ENCODE results near the gene ANKRD13B. TPM values are rescaled to one million over a fixed set of nuclear protein-coding genes. Genes with fewer than 3 reads are reported as not detected.

Gene ANKRD13B
- total and polyA plus RNA-seq, 9 donors = 8.1 to 17.6 (median 13.8) TPM

GRCh38 chr17:29595107-29595942, 2.4 kb downstream of the ANKRD13B start:
- 77% methylated on average over 3 of the region's 7 CpGs for WGBS (ENCODE audit: insufficient coverage)

GRCh38 chr17:29595943-29596774, 3.2 kb downstream of the ANKRD13B start:
- H3K9me3 ChIP-seq (replicated peaks; ENCODE audit: control insufficient read depth, low read depth, low read length) = no peaks in the 10 kb centered on the region
- DNase-seq = no peak
- peaks cover 8% of the 10 kb centered on the region for H3K27me3 ChIP-seq (ENCODE audit: control insufficient read depth, insufficient read depth, low read length)
- H3K27ac ChIP-seq (ENCODE audit: low read length) = no peak overlapping the region
- WGBS (ENCODE audit: insufficient coverage) = 58% methylated on average over 8 of the region's 12 CpGs
- no peak overlapping the region for H3K4me3 ChIP-seq (ENCODE audit: low read length)
- H3K36me3 ChIP-seq (ENCODE audit: control insufficient read depth, insufficient read depth, low read length) = no peaks in the 10 kb centered on the region
- H3K4me1 ChIP-seq (ENCODE audit: control insufficient read depth, insufficient read depth, low read length) = peaks cover 57% of the 10 kb centered on the region

More at GRCh38 chr17:29595107-29595942, 2.4 kb downstream of the ANKRD13B start:
- peaks cover 66% of the 10 kb centered on the region for H3K4me1 ChIP-seq (ENCODE audit: control insufficient read depth, insufficient read depth, low read length)
- H3K36me3 ChIP-seq (ENCODE audit: control insufficient read depth, insufficient read depth, low read length) = no peaks in the 10 kb centered on the region
- H3K27ac ChIP-seq (ENCODE audit: low read length) = no peak overlapping the region
- no peak for DNase-seq
- H3K9me3 ChIP-seq (replicated peaks; ENCODE audit: control insufficient read depth, low read depth, low read length) = no peaks in the 10 kb centered on the region
- H3K27me3 ChIP-seq (ENCODE audit: control insufficient read depth, insufficient read depth, low read length) = peaks cover 8% of the 10 kb centered on the region
- no peak overlapping the region for H3K4me3 ChIP-seq (ENCODE audit: low read length)

- H3K9me3 ChIP-seq (replicated peaks; ENCODE audit: control insufficient read depth, low read depth, low read length) = no peaks in the 10 kb centered on the region
Observed at GRCh38 chr17:29596811-29597210, 3.9 kb downstream of the ANKRD13B start.

GRCh38 chr17:29597361-29598172, 4.6 kb downstream of the ANKRD13B start:
- WGBS (ENCODE audit: insufficient coverage) = 30% methylated on average over 8 of the region's 13 CpGs
- DNase-seq = no peak
- Histone ChIP-seq H3K27ac (ENCODE audit: low read length) (no peak overlapping the region), H3K4me3 (ENCODE audit: low read length) (no peak overlapping the region), H3K27me3 (ENCODE audit: control insufficient read depth, insufficient read depth, low read length) (peaks cover 8% of the 10 kb centered on the region), H3K36me3 (ENCODE audit: control insufficient read depth, insufficient read depth, low read length) (no peaks in the 10 kb centered on the region), H3K4me1 (ENCODE audit: control insufficient read depth, insufficient read depth, low read length) (peaks cover 44% of the 10 kb centered on the region), H3K9me3 (replicated peaks; ENCODE audit: control insufficient read depth, low read depth, low read length) (no peaks in the 10 kb centered on the region)

More at GRCh38 chr17:29596811-29597210, 3.9 kb downstream of the ANKRD13B start:
- Histone ChIP-seq H3K27me3 (ENCODE audit: control insufficient read depth, insufficient read depth, low read length) (peaks cover 8% of the 10 kb centered on the region), H3K27ac (ENCODE audit: low read length) (no peak overlapping the region), H3K4me3 (ENCODE audit: low read length) (no peak overlapping the region), H3K4me1 (ENCODE audit: control insufficient read depth, insufficient read depth, low read length) (peaks cover 51% of the 10 kb centered on the region), H3K36me3 (ENCODE audit: control insufficient read depth, insufficient read depth, low read length) (no peaks in the 10 kb centered on the region)
- WGBS (ENCODE audit: insufficient coverage) = 60% methylated on average over 1 of the region's 9 CpGs
- DNase-seq = no peak

GRCh38 chr17:29603109-29603674, 10.3 kb downstream of the ANKRD13B start:
- Histone ChIP-seq H3K27ac (ENCODE audit: low read length) (peak overlapping the region; percentile 21), H3K4me3 (ENCODE audit: low read length) (no peak overlapping the region), H3K9me3 (replicated peaks; ENCODE audit: control insufficient read depth, low read depth, low read length) (no peaks in the 10 kb centered on the region), H3K4me1 (ENCODE audit: control insufficient read depth, insufficient read depth, low read length) (no peaks in the 10 kb centered on the region), H3K36me3 (ENCODE audit: control insufficient read depth, insufficient read depth, low read length) (peaks cover 5% of the 10 kb centered on the region), H3K27me3 (ENCODE audit: control insufficient read depth, insufficient read depth, low read length) (no peaks in the 10 kb centered on the region)
- 60% methylated on average over 1 of the region's 6 CpGs for WGBS (ENCODE audit: insufficient coverage)
- peak; percentile 92 for DNase-seq

- Histone ChIP-seq H3K4me1 (ENCODE audit: control insufficient read depth, insufficient read depth, low read length) (peaks cover 7% of the 10 kb centered on the region), H3K9me3 (replicated peaks; ENCODE audit: control insufficient read depth, low read depth, low read length) (no peaks in the 10 kb centered on the region), H3K27ac (ENCODE audit: low read length) (no peak overlapping the region), H3K4me3 (ENCODE audit: low read length) (no peak overlapping the region), H3K27me3 (ENCODE audit: control insufficient read depth, insufficient read depth, low read length) (peaks cover 1% of the 10 kb centered on the region), H3K36me3 (ENCODE audit: control insufficient read depth, insufficient read depth, low read length) (peaks cover 13% of the 10 kb centered on the region)
- no peak for DNase-seq
- WGBS (ENCODE audit: insufficient coverage) = 89% methylated on average over 23 of the region's 29 CpGs
Observed at GRCh38 chr17:29607557-29608195, 14.7 kb downstream of the ANKRD13B start.

- Histone ChIP-seq H3K4me3 (ENCODE audit: low read length) (no peak overlapping the region), H3K9me3 (replicated peaks; ENCODE audit: control insufficient read depth, low read depth, low read length) (no peaks in the 10 kb centered on the region), H3K36me3 (ENCODE audit: control insufficient read depth, insufficient read depth, low read length) (peaks cover 13% of the 10 kb centered on the region), H3K27me3 (ENCODE audit: control insufficient read depth, insufficient read depth, low read length) (peaks cover 5% of the 10 kb centered on the region), H3K27ac (ENCODE audit: low read length) (no peak overlapping the region), H3K4me1 (ENCODE audit: control insufficient read depth, insufficient read depth, low read length) (peaks cover 16% of the 10 kb centered on the region)
- 77% methylated on average over 14 of the region's 15 CpGs for WGBS (ENCODE audit: insufficient coverage)
- no peak for DNase-seq
Observed at GRCh38 chr17:29608986-29609385, 16.1 kb downstream of the ANKRD13B start.

GRCh38 chr17:29610395-29610794, 17.5 kb downstream of the ANKRD13B start:
- no peak for DNase-seq
- 100% methylated on average over 1 of the region's 3 CpGs for WGBS (ENCODE audit: insufficient coverage)

GRCh38 chr17:29611351-29612093, 18.6 kb downstream of the ANKRD13B start:
- no peak overlapping the region for H3K27ac ChIP-seq (ENCODE audit: low read length)
- WGBS (ENCODE audit: insufficient coverage) = 92% methylated on average over 4 of the region's 11 CpGs
- peaks cover 13% of the 10 kb centered on the region for H3K36me3 ChIP-seq (ENCODE audit: control insufficient read depth, insufficient read depth, low read length)
- H3K4me1 ChIP-seq (ENCODE audit: control insufficient read depth, insufficient read depth, low read length) = peaks cover 40% of the 10 kb centered on the region
- no peaks in the 10 kb centered on the region for H3K9me3 ChIP-seq (replicated peaks; ENCODE audit: control insufficient read depth, low read depth, low read length)
- peaks cover 21% of the 10 kb centered on the region for H3K27me3 ChIP-seq (ENCODE audit: control insufficient read depth, insufficient read depth, low read length)
- H3K4me3 ChIP-seq (ENCODE audit: low read length) = no peak overlapping the region
- DNase-seq = no peak

More at GRCh38 chr17:29610395-29610794, 17.5 kb downstream of the ANKRD13B start:
- Histone ChIP-seq H3K4me1 (ENCODE audit: control insufficient read depth, insufficient read depth, low read length) (peaks cover 30% of the 10 kb centered on the region), H3K4me3 (ENCODE audit: low read length) (no peak overlapping the region), H3K27ac (ENCODE audit: low read length) (no peak overlapping the region), H3K9me3 (replicated peaks; ENCODE audit: control insufficient read depth, low read depth, low read length) (no peaks in the 10 kb centered on the region), H3K36me3 (ENCODE audit: control insufficient read depth, insufficient read depth, low read length) (peaks cover 13% of the 10 kb centered on the region), H3K27me3 (ENCODE audit: control insufficient read depth, insufficient read depth, low read length) (peaks cover 11% of the 10 kb centered on the region)

Data from muscle of leg (tissue), 11 donors.